GM13976 (cell line): ENCODE measurements around the gene C1QTNF1.

Experiments
- DNase-seq: peaks from one replicate; pipeline ENCODE4 v3.0.0; 2012; ENCODE audit warnings: low spot score
- CTCF ChIP-seq: IDR thresholded peaks from 2 replicates; pipeline ENCODE4 v1.5.1; 2012; ENCODE audit warnings: borderline replicate concordance, mild to moderate bottlenecking; ENCODE audit not compliant: insufficient read depth; ENCODE audit errors: extremely low read depth, missing control alignments, control extremely low read depth
- in situ Hi-C: fragments of 300-500 bp; cut with MboI; formaldehyde crosslinking; loops from one replicate; pipeline ENCODE4 v1.12.0; 2022; ENCODE audit warnings: low sequenced_read_pairs, mixed read lengths, inconsistent platforms; ENCODE audit not compliant: unreplicated experiment

Gene C1QTNF1

GRCh38 chr17:79046916-79047280 is 22.9 kb downstream of the C1QTNF1 start:
- no peak for DNase-seq
- in situ Hi-C loops: no loop called here

GRCh38 chr17:79047291-79047920 is 23.4 kb downstream of the C1QTNF1 start:
- no peak for DNase-seq
- no peak for TF ChIP-seq CTCF
- in situ Hi-C loops: no loop called here

More at GRCh38 chr17:79046916-79047280, 22.9 kb downstream of the C1QTNF1 start:
- no peak for TF ChIP-seq CTCF

- in situ Hi-C loops: no loop called here
- no peak for TF ChIP-seq CTCF
- no peak for DNase-seq
Measured at GRCh38 chr17:79047923-79048825, 24.2 kb downstream of the C1QTNF1 start.

- DNase-seq: no peak
- in situ Hi-C loops: no loop called here
- TF ChIP-seq CTCF: no peak
Measured at GRCh38 chr17:79048826-79049755, 25.1 kb downstream of the C1QTNF1 start.

GRCh38 chr17:79049821-79050220 is 25.9 kb downstream of the C1QTNF1 start:
- no peak for TF ChIP-seq CTCF
- in situ Hi-C loops: no loop called here
- no peak for DNase-seq

- no peak for DNase-seq
- TF ChIP-seq CTCF: no peak
- in situ Hi-C loops: no loop called here
Measured at GRCh38 chr17:79050551-79050950, 26.6 kb downstream of the C1QTNF1 start.
